HFFc6 (cell line): Measurements from ENCODE around the gene RTL5. TPM values are rescaled to one million over a fixed set of nuclear protein-coding genes. Genes with fewer than 3 reads are reported as not detected.

ENCODE experiments used
- DNase-seq: peaks from one replicate; pipeline ENCODE4 v3.0.0-alpha.2; 2018
- H3K27ac Mint-ChIP-seq: 2 replicates; pipeline ENCODE4 v1.8.0; 2020; ENCODE audit warnings: mild to moderate bottlenecking, mixed read lengths
- H3K27me3 Mint-ChIP-seq: 2 replicates; pipeline ENCODE4 v1.8.0; 2021; ENCODE audit warnings: mild to moderate bottlenecking, moderate library complexity, mixed read lengths; ENCODE audit not compliant: insufficient read depth
- H3K36me3 Mint-ChIP-seq: 2 replicates; pipeline ENCODE4 v1.8.0; 2021; ENCODE audit warnings: low read depth, mixed read lengths
- H3K4me1 Mint-ChIP-seq: 2 replicates; pipeline ENCODE4 v1.8.0; 2020; ENCODE audit warnings: low read depth, mixed read lengths
- H3K4me3 Mint-ChIP-seq: 2 replicates; pipeline ENCODE4 v1.8.0; 2020; ENCODE audit warnings: mild to moderate bottlenecking, moderate library complexity, mixed read lengths
- H3K9me3 Mint-ChIP-seq: 2 replicates; pipeline ENCODE4 v1.8.0; 2020; ENCODE audit warnings: mild to moderate bottlenecking, mixed read lengths
- total RNA-seq, 6 experiments: library from RNA; stranded (reverse); fragmentation: NEBNext Ultra II Directional; extraction: Animal tissue kit (Norgen Biotek cat#: 25700); gene quantifications; 2 replicates in 1 of 6; 3 replicates in 5 of 6; pipeline ENCODE4 v1.2.3, GENCODE V29; 2021
- TF ChIP-seq, protein P1 (sequence below): fragments of 200-600 bp; sonication (generic); IDR thresholded peaks from 2 replicates; pipeline ENCODE4 v1.5.0; 2021; ENCODE audit warnings: antibody characterized with exemption, mild to moderate bottlenecking

RTL5 gene
- total RNA-seq, 6 experiments from 2014 or later: 1.5 to 2.0 (median 1.9) TPM

DNA sequence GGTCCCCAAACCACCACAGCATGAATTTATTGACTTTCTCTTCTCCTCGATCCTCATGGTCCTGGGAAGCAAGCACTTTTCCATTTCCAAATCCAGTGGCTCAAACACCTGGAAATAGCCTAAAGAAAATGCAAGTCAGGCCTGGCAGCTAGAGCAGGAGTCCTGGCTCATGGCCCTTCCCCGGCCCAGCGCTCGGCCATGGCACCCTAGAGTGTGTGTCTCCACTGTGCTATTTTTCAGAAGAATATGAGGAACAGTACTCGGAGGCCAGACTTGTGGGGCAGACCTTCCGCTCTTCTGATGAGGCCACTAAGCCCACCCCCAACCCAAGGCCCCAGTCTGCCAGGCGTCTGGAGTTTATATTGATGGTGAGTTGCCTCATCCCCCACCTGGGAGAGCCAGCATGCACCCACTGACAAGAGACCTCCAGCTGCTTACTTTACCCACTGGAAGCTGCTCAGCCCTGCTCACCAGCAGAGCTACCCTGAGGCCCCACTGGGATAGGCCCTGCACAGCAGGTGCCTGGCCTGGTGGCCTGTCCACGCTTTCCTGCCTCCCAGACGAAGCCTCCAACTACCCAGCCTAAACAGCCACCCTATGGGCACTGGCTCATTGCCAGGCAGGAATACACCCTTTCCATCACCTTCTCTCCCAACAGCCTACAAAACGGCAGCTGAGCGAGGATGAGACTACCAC lies 2.3 kb upstream of the RTL5 start:
- TF ChIP-seq, protein P1, sequence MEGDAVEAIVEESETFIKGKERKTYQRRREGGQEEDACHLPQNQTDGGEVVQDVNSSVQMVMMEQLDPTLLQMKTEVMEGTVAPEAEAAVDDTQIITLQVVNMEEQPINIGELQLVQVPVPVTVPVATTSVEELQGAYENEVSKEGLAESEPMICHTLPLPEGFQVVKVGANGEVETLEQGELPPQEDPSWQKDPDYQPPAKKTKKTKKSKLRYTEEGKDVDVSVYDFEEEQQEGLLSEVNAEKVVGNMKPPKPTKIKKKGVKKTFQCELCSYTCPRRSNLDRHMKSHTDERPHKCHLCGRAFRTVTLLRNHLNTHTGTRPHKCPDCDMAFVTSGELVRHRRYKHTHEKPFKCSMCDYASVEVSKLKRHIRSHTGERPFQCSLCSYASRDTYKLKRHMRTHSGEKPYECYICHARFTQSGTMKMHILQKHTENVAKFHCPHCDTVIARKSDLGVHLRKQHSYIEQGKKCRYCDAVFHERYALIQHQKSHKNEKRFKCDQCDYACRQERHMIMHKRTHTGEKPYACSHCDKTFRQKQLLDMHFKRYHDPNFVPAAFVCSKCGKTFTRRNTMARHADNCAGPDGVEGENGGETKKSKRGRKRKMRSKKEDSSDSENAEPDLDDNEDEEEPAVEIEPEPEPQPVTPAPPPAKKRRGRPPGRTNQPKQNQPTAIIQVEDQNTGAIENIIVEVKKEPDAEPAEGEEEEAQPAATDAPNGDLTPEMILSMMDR: no peak
- H3K27me3 Mint-ChIP-seq: peaks cover 8% of the 10 kb centered on the region; the same call in 1 of the 2 replicates
- H3K27ac Mint-ChIP-seq: no peak overlapping the region
- no peak for DNase-seq
- H3K4me3 Mint-ChIP-seq: no peak overlapping the region
- 0 out of 2 replicates have a peak, but pooled peaks cover 6% of the 10 kb centered on the region for H3K4me1 Mint-ChIP-seq
- H3K9me3 Mint-ChIP-seq: no peaks in the 10 kb centered on the region
- H3K36me3 Mint-ChIP-seq: no peaks in the 10 kb centered on the region

DNA sequence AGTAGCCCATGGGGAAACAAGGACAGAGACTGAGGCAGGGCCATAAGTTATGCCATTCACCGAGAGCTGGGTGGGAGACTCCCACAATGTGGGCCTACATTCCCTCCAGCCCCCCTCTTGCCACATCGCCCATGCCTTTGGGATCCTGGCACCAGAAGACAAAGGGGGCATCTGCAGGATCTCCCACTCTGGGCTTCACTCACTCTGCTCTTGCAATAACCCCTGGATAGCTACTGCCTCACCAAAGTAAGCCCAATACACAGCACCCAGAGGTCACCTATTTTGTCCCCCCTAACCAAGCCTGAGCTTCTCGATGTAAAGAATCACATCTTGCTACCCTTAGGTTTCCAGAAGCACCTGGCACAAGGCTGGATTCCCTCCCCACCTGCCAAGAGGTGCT lies 741 bp upstream of the RTL5 start:
- peak overlapping the region; percentile 84 for H3K4me3 Mint-ChIP-seq
- 0 out of 2 replicates have a peak, but pooled peaks cover 6% of the 10 kb centered on the region for H3K4me1 Mint-ChIP-seq
- no peak for DNase-seq
- TF ChIP-seq, protein P1: no peak
- H3K27ac Mint-ChIP-seq: no peak overlapping the region
- peaks cover 8% of the 10 kb centered on the region; the same call in 1 of the 2 replicates for H3K27me3 Mint-ChIP-seq
- H3K36me3 Mint-ChIP-seq: no peaks in the 10 kb centered on the region
- H3K9me3 Mint-ChIP-seq: no peaks in the 10 kb centered on the region

DNA sequence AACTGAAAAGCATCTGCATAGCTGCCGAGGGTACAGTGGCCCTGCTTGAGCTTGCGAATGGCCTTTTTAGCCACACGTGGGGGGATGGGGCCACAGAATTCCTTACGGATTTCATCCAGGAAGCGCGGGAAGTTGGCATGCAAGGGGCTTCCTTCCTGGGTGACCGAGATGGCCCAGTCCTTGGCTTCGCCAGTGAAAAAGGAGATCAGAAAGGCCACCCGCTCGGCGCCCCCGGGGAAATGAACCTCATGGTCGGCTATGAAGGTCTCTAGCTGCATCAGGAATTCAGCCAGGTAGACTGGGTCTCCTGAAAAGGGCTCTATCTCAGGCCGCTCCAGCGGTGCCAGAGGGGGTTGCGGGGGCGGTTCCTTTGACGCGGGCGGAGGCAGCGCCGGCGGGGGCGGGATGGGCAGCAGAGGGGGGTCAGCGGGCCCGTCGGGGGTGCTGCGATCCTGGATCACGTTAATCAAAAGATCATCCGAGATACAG lies 909 bp downstream of the RTL5 start:
- no peak for DNase-seq
- H3K4me3 Mint-ChIP-seq: no peak overlapping the region
- H3K36me3 Mint-ChIP-seq: no peaks in the 10 kb centered on the region
- H3K27me3 Mint-ChIP-seq: peaks cover 8% of the 10 kb centered on the region; the same call in 1 of the 2 replicates
- no peaks in the 10 kb centered on the region for H3K9me3 Mint-ChIP-seq
- H3K4me1 Mint-ChIP-seq: peaks cover 14% of the 10 kb centered on the region
- H3K27ac Mint-ChIP-seq: no peak overlapping the region
- TF ChIP-seq, protein P1: no peak

DNA sequence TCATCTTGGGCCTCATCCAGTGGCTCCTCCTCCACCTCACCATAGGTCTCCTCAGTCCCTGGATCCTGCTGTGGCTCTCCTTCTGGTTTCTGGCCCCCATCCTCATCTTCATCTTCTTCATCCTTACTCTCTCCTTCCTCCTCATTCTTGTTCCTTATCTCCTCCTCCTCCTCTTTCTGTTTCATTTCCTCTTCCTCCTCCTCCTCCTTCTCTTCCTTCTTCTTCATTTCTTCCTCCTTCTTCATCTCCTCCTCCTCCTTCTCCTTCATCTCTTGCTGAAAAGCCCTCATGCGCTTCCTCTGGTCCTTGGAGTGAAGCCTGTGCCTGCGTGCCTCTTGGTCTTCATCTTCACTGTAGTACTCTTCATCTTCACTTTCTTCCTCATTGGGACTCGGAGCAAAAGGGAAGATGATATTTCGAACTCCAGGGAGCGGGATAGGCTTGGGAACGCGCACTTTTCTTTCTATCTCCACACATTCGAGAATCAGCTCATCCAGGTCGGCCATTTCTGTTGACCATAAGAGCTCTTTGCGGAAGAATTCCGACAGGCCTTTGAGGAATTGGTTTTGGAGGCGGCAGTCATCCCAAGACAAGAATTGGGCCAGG lies 1.5 kb downstream of the RTL5 start:
- H3K4me1 Mint-ChIP-seq: peaks cover 14% of the 10 kb centered on the region
- H3K36me3 Mint-ChIP-seq: no peaks in the 10 kb centered on the region
- TF ChIP-seq, protein P1: no peak
- no peaks in the 10 kb centered on the region for H3K9me3 Mint-ChIP-seq
- no peak overlapping the region for H3K27ac Mint-ChIP-seq
- DNase-seq: no peak
- no peak overlapping the region for H3K4me3 Mint-ChIP-seq
- peaks cover 9% of the 10 kb centered on the region; the same call in 1 of the 2 replicates for H3K27me3 Mint-ChIP-seq

DNA sequence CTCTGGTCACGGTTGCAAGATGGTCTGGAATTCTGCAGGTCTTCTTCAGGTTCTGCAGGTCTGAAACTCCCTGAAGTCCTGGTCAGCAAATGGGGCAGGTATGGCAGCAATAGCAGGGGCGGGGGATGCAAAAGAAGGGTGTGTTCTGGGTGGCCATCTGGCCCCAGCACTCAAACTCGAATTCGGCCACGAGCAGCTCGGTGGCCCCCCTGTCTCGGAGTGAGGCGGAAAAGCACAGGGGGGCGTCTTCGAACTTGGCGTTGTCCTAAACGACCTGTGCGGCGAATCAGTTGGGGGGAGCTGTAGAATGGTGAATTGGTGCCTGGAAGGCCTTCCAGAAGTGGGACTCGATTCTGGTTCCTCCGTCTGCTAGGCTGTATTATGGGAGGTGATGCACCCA lies 2.1 kb downstream of the RTL5 start:
- H3K4me1 Mint-ChIP-seq: peaks cover 14% of the 10 kb centered on the region
- DNase-seq: no peak
- TF ChIP-seq, protein P1: no peak
- no peaks in the 10 kb centered on the region for H3K36me3 Mint-ChIP-seq
- H3K27ac Mint-ChIP-seq: no peak overlapping the region
- H3K27me3 Mint-ChIP-seq: peaks cover 15% of the 10 kb centered on the region; the same call in 1 of the 2 replicates
- no peaks in the 10 kb centered on the region for H3K9me3 Mint-ChIP-seq
- H3K4me3 Mint-ChIP-seq: no peak overlapping the region
